ENCODE measurements around the gene PSD4. TPM values are rescaled to one million over a fixed set of nuclear protein-coding genes. Genes with fewer than 3 reads are reported as not detected.

Gene PSD4
- total and polyA plus RNA-seq, 2 of the 4 experiments (the other 2 are of a cell fraction), result 0.36 to 0.70 TPM

DNA sequence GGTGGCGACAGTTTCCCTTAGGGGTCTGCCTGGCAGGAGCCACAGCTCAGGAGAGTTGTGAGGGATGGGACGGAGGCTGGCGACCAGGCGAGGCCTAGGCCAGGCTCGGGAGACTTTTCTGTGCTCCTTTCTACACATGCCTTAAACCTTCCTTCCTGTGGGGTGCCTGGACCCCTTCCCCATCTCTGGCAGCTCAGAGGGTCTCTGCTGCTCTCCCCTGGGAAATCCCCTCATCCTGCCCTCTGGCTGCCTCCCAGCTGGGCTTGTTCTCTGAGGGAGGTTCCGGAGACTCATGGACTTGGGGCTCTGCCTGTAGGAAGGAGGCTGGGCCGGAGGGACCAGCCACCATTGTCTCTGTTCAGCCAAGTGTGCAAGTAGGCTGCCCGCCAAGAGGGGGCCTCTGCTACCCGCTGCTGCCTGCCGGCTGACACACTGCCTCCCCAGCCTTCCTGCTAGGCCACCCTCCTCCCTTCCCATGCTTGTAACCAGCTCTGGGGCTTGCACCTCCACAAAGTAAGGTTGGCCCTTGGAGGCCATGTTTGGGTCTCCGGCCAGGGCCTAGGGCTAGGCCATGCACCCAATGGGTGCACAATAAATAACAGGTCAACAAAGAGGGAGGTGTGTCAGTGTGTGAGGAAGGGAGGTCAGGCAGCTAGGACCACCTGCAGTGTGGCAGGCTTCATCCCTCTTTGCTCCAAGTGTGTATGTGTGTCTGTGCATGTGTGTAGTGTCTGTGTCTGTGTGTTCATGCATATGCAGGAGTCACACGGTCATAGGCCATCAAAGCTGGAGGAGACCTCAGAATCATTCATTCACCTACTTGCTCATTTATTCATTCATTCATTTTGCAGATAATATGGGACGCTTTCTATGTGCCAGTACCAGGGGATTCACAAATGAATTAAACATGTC lies 28.8 kb downstream of the PSD4 start:
- Histone ChIP-seq H2BK5ac (ENCODE audit: low read depth, low read length, poor library complexity, severe bottlenecking) (no peak overlapping the region), H3K9me1 (ENCODE audit: insufficient read depth, low read length) (no peaks in the 10 kb centered on the region; the same call in 1 of the 2 replicates), H4K5ac (ENCODE audit: low read depth, low read length) (no peak overlapping the region), H3K79me1 (ENCODE audit: low read depth in 1 of 2, low read length in 2 of 2) (no peaks in the 10 kb centered on the region), H3K9me3 (ENCODE audit: control insufficient read depth, insufficient read depth, low read length) (no peaks in the 10 kb centered on the region), H3K4me2 (ENCODE audit: low read depth, low read length) (no peak overlapping the region), H2BK15ac (ENCODE audit: low read depth, low read length) (no peak overlapping the region), H3K4ac (ENCODE audit: low read depth, low read length) (no peak overlapping the region), H3K4me1 (ENCODE audit: control insufficient read depth, insufficient read depth, low read length) (no peaks in the 10 kb centered on the region), H3K23ac (ENCODE audit: low read depth, low read length) (no peak overlapping the region), H2AK9ac (replicated peaks; ENCODE audit: low read depth, low read length, poor library complexity) (peak overlapping the region; percentile 52), H2BK20ac (ENCODE audit: low read depth, low read length) (no peak overlapping the region), H3K36me3 (ENCODE audit: control insufficient read depth, insufficient read depth, low read length) (no peaks in the 10 kb centered on the region), H2AFZ (replicated peaks; ENCODE audit: low read length, poor library complexity) (peak overlapping the region; percentile 59), H2BK120ac (ENCODE audit: low read depth, low read length) (no peak overlapping the region), H3K27me3 (ENCODE audit: control insufficient read depth, insufficient read depth, low read length) (peaks cover 9% of the 10 kb centered on the region; the same call in 1 of the 2 replicates), H4K8ac (ENCODE audit: low read depth in 2 of 2, low read length in 2 of 2) (no peak overlapping the region), H4K91ac (ENCODE audit: insufficient read depth, low read depth, low read length) (no peak overlapping the region; the same call in 1 of the 2 replicates), H4K20me1 (ENCODE audit: insufficient read depth, low read length) (no peaks in the 10 kb centered on the region), H3K14ac (replicated peaks; ENCODE audit: low read depth, low read length) (no peak overlapping the region), H3K18ac (ENCODE audit: low read depth, low read length) (no peak overlapping the region), H3K9ac (ENCODE audit: low read depth, low read length) (no peak overlapping the region), H3K27ac (ENCODE audit: insufficient read depth, low read length) (no peak overlapping the region), H2AK5ac (ENCODE audit: low read depth, low read length) (no peak overlapping the region), H3K56ac (ENCODE audit: extremely low read depth, insufficient read depth, low read length) (no peak overlapping the region), H3K4me3 (ENCODE audit: insufficient read depth, low read depth, low read length) (no peak overlapping the region)
- no peak for ATAC-seq (ENCODE audit: low read depth)
- ChIA-PET CTCF (interaction anchor here (0.7 to 2.8 kb wide), 3 partner anchors 35 to 188 kb away, joined by 3 to 19 read pairs (median 10); no protein-coding TSS in a partner anchor), POLR2A (ENCODE audit: unreplicated experiment) (no interaction called here)
- intact Hi-C loops (cut with micrococcal nuclease) (loop anchor here (5.0 kb wide), 1 partner anchor 190 kb away; no protein-coding TSS in a partner anchor), dilution Hi-C loops (cut with HindIII; ENCODE audit: low sequenced_read_pairs, unreplicated experiment) (no loop called here), in situ Hi-C loops (cut with MboI; ENCODE audit: low sequenced_read_pairs) (no loop called here)
- no CpG with 5 or more reads among the region's 13 CpGs for WGBS, 2 experiments (ENCODE audit: extremely low coverage in 2 of 2, insufficient read length in 1 of 2)
- no peak for DNase-seq
- BruUV-seq (replicated peaks), result no TSS peak
- no peak for TF ChIP-seq MAFK (IDR thresholded peaks at IDR 0.05; ENCODE audit: low read depth, low read length)
- no peak for TF ChIP-seq MAZ (IDR thresholded peaks at IDR 0.05; ENCODE audit: borderline replicate concordance, low read depth, low read length)
- no peak for TF ChIP-seq CHD1 (IDR thresholded peaks at IDR 0.05; ENCODE audit: low read depth, low read length)
- TF ChIP-seq MXI1 (IDR thresholded peaks at IDR 0.05; ENCODE audit: borderline replicate concordance, low read depth, low read length), result no peak
- TF ChIP-seq CTCF (conservative IDR thresholded peaks at IDR 0.05; ENCODE audit: low read depth, low read length), result no peak
- no peak for TF ChIP-seq SMC3 (IDR thresholded peaks at IDR 0.05; ENCODE audit: low read depth, low read length)
- no peak for TF ChIP-seq RFX5 (IDR thresholded peaks at IDR 0.05; ENCODE audit: low read depth, low read length)
- no peak for TF ChIP-seq RCOR1 (IDR thresholded peaks at IDR 0.05; ENCODE audit: insufficient replicate concordance, low read length)
- TF ChIP-seq BHLHE40 (IDR thresholded peaks at IDR 0.05; ENCODE audit: low read depth, low read length), result no peak
- no peak for TF ChIP-seq RAD21 (IDR thresholded peaks at IDR 0.05; ENCODE audit: low read length)
- TF ChIP-seq USF2 (IDR thresholded peaks at IDR 0.05; ENCODE audit: low read depth, low read length), result no peak
- TF ChIP-seq NFE2L2 (IDR thresholded peaks at IDR 0.05; ENCODE audit: low read depth, low read length), result no peak
- no peak for TF ChIP-seq FOS (IDR thresholded peaks at IDR 0.05; ENCODE audit: low read depth, low read length)
- TF ChIP-seq ELK1 (IDR thresholded peaks at IDR 0.05; ENCODE audit: borderline replicate concordance, low read depth, low read length), result no peak
